GM21515 (cell line): ENCODE data around the gene RCBTB1.

Experiments used
- ATAC-seq: cut with Tn5 transposase; IDR thresholded peaks from one replicate; pipeline ENCODE4 v1.9.1; 2021; ENCODE audit not compliant: unreplicated experiment

Gene RCBTB1

DNA sequence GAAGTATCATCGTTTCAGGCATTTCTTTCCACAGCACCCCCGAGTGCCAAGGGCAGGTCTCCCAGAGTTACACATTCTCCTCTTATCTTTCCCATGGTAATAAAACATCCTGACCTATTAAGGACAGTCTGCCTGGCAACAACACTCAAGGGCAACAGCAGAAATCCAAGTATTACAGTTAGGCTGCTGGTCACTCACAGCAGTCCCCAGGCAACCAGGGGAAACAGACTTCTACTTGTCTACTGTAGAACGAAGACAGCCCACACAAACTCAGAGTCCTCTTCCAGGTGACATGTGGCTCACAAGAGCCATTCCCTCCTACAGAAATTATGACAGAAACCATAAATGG, 24.3 kb downstream of the RCBTB1 start:
- ATAC-seq: no peak

DNA sequence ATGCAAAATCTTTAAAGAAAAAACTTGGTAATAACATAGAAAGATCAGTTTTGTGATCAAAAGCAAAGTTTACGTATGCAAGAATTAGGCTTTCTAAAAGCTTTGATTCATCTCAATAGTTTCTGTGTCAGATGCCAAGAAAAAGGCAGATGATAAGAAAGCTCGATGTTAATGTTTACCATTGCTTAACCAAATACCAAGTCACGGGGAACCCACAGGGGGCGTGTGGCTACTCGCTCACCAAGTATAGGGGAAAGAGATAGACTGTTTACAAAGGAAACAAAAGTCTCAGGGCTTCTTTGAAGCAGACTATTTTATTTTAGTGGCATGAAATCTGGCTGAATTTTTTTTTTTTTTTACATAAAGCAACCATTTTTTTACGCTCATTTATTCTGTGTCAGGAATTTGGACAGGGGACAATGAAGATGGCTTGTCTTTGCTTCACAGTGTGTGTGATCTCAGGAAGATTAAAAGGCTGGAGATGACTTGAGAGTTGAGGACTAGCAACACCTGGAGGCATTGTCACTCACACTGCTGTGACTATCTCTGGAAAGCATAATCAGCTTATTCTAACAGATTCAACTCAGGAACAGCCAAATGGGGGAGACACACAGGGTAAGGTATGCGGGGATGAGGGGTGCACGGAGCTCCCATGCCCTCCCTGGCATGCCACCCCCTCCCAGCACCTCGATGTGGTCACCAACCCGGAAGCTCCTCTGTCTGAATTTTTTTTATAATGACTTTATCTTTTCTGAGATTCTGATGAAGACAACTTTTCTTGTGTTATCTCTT, 24.9 kb downstream of the RCBTB1 start:
- ATAC-seq: no peak

DNA sequence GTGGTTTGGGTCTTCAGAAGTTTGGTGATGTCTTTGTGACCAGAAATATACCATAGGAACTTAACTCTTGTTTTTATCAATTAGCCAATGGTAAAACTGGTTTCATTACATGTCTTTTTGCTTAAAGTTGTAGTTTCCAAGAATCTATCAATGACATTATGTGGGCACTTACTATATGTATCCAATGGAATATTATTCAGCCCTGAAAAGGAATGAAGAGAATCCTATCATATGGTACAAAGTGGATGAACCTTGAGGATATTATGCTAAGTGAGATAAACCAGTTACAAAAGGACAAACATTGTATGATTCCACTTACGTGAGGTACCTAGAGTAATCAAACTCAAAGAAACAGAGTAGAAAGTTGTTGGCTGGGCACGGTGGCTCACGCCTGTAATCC, 26.4 kb downstream of the RCBTB1 start:
- ATAC-seq: no peak

DNA sequence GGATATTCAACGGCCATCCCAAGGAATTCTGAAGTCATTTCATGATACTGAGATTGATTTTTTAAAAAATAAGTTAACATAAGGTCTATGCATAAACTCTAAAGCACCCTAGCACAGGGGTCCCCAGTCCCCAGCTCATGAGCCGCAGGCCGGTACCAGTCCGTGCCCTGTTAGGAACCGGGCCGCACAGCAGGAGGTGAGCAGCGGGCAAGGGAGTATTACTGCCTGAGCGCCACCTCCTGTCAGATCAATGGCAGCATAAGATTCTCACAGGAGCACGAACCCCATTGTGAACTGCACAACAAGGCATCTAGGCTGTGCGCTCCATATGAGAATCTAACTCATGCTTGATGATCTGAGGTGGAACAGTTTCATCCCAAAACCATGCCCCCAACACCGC, 31.0 kb downstream of the RCBTB1 start:
- no peak for ATAC-seq

DNA sequence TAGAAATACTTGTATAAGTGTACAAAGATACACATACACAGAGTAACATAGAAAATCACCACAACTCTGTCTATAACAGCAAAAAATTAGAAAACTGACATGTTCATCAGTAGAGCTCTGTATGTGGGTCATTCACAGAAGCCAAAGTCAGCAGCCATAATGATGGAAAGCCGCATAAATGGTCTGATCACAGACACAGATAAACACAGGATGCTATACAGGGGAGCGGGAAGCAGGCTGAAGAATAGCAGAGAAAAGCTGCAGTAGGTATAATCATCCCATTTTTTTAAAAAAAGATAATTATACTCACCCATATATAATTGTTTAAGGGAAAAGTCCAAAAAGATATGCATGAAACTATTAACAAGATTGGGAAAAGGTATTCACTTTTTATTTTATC, 31.5 kb downstream of the RCBTB1 start:
- ATAC-seq: no peak

DNA sequence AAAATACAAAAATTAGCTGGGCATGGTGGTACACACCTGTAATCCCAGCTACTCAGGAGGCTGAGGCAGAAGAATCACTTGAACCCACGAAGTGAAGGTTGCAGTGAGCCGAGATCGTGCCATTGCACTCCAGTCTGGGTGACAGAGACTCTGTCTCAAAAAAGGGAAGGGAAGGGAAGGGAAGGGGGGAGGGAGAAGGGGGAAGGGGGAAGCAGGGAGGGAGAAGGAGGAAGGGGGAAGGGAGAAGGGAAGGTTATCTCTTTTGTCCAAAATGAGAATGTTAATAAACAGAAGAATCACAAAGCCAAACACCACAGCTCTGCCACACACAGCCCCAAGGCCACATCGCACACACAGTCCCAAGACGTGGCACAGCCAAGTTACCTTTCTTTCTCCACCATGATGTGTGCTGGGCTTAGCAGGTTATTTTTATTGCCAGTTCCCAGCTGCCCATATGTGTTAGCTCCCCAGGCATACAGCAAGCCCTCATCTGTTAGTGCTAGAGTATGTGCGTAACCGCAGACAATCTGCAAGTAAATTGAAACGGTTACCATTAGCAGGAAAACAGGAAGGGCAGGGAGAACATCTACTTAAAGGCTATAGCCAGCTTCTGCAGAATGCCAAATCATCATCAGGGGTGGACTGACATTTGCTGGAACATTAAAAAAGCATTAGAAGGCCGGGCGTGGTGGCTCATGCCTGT, 34.3 kb downstream of the RCBTB1 start:
- no peak for ATAC-seq

DNA sequence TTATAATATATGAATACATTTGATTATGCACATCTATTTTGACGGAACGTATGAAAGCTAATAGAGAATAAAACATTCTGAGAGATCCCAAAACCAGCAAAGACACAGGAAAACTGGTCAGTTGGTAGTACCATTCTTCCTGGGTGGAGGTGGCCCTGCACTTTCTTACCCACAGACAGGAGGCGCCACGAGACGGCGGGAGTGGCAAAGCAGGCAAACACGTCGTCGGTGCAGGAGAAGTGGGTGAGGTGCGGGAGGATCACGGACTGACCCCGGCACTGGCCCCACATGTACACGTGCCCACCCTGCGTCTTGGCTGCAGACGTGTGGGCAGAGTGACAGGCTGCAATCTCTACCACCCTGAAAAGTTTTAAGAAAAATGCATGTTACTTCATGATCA, 36.1 kb downstream of the RCBTB1 start:
- ATAC-seq: no peak

DNA sequence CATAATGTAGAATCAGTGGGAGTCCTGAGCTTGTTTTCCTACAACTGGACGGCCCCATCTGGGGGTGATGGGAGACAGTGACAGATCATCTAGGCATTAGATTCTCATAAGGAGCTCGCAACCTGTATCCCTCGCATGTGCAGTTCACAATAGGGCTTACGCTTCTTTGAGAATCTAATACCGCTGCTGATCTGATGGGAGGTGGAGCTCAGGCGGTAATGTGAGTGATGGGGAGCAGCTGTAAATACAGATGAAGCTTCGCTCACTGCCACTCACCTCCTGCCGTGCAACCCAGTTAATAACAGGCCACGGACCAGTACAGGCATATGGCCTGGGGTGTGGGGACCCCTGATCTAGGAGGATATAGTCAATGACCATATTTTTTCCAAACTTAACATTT, 38.8 kb downstream of the RCBTB1 start:
- no peak for ATAC-seq

DNA sequence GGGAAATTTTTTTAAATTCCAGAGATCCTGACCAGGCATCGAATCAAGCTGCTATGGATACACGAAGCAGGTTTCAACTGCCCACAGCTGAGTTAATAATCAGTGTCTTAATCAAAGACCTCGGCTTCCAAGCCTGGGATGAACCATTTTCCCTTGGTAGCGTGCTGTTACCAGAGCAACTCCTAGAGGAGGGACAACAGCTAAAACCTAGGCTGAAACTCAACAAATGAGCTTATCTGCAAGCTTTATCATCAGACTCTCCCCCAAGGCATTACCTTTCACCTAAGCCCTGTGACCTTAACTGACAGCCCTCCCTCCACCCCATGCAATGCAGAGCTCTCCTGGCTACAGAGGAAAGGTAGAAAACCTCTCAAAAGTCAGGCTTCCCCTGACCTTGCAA, 39.7 kb downstream of the RCBTB1 start:
- no peak for ATAC-seq

DNA sequence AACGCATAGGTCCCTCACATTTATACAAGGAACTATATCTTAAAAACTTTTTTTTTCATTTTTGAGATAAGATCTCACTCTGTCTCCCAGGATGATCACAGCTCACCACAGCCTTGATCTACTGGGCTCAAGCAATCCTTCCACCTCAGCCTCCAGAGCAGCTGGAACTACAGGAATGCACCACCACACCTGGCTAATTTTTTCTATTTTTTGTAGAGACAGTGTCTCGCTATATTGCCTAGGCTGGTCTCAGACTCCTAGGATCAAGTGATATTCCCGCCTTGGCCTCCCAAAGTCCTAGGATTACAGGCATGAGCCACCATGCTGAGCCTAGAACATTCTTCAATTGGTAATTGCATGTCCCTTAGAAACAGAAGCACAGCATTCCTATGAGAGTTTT, 41.7 kb downstream of the RCBTB1 start:
- no peak for ATAC-seq

DNA sequence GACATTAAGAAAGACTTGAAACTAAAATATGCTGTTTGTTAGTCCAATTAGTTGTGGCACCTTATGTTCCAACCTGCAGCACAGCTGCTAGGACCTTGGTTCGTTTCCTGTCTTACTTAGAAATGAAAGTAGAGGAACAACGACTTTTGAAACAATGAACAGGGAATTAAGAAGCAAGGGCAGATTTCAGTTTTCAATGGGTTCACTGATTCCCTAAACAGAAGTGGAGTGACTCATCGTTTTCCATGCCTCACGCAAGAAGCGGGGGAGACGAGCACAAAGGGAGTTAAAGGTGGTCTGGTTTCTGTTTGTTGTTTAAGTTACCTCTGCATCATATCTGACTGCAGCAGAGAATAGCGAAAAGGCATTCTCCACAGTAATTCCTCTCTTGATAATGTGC, 44.8 kb downstream of the RCBTB1 start:
- ATAC-seq: no peak

DNA sequence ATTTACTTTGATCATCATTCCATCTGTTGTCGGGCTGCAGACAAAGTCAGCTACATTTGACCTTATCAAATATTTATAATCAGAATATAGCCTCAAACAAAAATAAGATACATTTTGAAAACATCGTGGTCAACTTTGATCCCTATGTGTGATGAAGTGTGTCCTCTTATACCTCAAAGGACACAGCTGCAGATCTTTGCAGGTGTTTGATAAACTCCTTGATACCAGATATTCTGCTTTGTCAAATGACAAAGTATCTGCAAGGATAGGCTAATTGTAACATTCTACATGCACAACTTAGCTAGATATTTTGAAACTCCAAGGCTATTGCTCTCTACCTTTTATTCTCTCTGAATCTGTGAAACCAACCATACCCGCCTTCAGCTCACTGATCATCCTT, 45.6 kb downstream of the RCBTB1 start:
- no peak for ATAC-seq

DNA sequence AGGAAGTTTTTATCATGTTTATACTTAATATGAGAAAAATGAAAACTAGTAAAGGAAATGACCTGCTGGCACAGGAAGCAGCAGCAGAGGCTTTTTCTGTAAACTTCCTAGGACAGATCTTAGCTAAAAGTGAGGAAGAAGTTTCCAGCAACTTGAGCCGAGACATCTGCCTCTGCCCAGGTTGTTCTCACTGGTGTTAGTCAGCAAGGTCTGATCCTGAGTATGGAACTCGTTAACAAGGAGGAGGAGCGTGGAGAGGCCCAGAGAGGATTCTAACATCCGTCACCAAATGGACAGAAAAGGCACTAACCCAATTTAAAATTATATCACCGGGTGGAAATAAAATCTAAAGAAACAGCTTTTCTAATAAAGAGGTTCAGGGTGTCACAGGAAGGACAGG, 46.0 kb downstream of the RCBTB1 start:
- no peak for ATAC-seq

DNA sequence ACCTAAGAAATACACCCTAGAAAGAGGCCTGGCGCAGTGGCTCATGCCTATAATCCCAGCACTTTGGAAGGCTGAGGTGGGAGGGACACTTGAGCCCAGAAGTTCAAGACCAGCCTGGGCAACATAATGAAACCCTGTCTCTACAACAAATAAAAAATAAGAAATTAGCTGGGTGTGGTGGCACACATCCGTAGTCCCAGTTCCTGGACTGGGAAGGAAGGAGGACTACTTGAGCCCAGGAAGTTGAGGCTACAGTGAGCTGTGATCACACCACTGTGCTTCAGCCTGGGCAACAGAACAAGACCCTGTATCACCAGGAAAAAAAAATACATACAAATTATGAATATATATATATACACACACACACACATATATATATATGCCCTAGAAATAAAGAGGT, 47.0 kb downstream of the RCBTB1 start:
- no peak for ATAC-seq

DNA sequence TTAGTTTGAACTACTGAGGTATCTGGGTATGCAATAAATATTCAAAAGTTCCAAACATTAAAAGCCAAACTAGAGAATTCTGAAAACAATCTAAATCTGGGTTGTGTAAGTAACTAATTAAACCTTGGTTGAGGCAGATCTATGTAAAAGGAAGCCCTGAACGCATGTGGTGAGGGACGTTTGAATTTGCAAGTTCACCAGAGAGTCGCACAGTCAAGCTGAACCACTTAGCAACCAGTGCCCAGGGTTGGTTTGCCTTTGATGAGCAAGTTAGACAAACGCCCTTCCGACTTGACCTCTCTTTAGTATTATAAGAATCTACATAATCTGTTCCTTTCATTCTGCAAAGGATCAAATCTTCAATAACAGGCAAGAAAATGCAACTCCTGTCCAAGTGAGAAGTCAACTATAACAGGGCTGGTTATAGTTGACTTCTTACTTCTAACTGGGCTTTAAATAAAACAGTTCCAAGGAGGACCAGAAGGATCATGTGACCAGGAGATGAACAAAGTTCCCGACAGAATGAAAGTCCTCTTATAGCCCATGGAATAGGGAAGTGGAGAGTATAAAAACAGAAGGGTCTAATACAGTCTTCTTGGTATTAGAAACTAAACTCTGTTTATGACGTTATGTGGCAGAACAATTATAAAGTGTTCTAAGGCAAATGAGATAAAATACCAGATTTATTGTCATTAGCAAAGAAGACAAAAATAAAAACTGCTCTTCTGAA, 49.0 kb downstream of the RCBTB1 start:
- ATAC-seq: no peak

DNA sequence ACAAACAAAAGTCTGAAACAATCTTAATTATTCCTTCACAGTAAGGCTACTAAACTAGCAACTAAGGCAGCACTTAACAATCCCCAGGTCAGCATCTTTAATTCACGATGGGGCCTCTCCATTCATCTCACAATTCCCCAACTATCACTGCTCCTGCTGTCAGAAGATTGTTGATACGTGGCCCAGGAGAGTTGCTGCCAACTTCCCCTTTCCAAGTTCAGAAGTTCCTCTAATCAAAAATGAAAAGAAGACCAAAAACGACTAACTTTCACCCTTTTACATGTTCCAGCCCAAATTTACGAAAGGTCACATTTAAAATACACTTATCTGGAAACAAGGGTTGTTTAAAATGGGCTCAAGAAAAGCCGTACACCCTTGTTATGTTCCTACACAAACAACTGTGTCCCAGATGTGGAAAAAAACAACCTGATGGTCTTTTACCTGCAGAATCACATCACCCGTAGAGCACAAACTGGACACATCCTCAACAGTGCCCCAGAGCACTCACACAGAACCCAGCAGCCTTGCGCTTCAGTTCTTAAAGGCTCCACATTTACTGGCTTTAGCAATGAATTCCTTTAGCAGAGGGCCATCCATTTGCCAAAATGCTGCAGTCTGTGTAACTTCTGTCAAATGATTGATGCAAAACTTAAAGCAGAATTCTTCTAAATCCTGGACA, 51.6 kb downstream of the RCBTB1 start:
- ATAC-seq: no peak

DNA sequence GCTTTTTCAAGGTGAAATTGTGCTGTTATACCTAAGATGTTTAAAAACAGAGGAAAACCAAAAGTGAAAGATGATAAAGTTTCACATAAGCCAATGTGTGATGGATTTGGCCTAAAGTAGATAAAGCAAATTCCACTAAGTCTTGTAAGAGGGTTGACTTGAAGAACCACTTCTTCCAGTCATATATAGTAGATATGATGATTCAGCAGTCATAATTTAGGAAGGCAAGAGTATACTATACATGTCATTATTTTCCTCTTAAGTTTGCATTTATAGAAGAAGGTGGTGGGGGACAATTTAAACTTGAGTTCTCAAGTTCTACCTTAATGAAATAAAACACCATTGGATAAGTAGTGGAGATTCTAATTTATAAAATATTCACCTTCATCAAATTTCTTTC, 52.3 kb downstream of the RCBTB1 start:
- ATAC-seq: no peak

DNA sequence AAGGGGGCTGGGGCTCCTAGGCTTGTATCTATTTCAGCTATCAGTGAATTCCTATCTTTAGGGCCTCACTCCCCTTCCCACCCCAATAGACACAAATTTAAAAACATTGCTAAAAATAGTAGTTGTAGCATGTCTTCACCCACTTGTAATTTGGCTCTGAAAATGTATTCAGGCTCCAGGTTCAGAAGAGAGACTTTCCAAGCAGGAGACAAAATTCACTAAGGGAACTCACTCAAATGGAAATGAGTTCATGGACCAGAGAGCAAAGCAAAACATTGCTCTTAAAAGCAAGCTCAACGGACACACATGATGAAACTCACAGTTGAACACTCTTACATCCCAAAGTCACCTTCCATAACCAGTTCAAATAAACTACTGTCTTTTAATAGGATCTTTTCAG, 52.8 kb downstream of the RCBTB1 start:
- no peak for ATAC-seq

DNA sequence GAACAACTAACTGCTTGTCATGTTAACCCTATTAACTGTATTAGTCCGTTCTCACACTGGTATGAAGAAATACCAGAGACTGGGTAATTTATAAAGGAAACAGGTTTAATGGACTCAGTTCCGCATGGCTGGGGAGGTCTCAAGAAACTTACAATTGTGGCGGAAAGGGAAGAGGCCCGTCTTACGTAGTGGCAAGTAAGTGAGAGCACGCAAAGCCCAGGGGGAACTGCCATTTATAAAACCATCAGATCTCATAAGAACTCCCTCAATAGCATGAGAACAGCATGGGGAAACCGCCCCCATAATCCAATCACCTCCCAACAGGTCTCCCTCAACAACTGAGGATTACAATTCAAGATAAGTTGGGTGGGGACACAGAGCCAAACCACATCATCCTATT, 54.9 kb downstream of the RCBTB1 start:
- no peak for ATAC-seq

DNA sequence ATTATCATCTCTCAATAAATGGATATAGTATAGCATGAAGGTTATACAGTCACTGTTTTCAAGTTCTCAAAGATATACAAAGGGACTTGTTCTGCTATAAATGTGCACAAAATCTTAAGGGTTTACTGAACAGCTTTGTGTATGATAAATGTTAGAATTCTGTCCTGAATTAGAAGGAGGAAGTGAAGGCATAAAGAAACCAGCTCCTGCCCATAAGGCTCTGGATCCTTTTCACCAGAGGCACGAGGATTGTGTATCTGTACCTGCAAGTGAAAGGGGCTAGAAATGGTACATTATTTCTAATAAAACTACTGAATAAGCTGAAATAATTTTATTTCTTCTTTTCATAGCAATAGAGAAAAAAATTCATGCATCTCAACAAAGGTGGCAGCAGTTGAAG, 57.2 kb downstream of the RCBTB1 start:
- no peak for ATAC-seq

DNA sequence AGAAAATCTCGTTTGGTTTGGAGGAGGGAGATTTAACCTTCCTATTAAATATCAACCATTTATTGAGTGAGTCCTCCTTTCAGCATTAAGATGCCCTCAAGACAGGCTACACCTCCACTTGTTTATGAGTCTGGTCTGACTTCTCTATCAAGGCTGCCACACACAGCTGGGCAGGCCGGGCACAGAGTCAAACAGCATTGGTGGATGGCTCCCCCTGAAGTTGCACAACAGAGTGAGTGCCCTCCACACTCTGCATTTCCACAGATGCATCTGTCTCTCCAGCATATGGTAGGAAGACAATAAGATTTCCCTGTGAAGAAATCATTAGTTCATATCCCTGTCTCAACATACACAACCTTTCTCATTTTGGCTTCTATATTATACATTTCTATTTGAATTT, 58.2 kb downstream of the RCBTB1 start:
- no peak for ATAC-seq
